Smooth muscle cell (in vitro differentiated cells): Measurements from ENCODE around the gene SERPINA5. TPM values are rescaled to one million over a fixed set of nuclear protein-coding genes. Genes with fewer than 3 reads are reported as not detected.

Experiments used
- DNase-seq: peaks from one replicate; lab custom pipeline; 2025; ENCODE audit not compliant: unreplicated experiment; lab: John Stamatoyannopoulos, UW
- H2AFZ ChIP-seq: fragments of 200-600 bp; sonication (generic); 2 replicates; pipeline ENCODE4 v1.6.0; 2016; ENCODE audit warnings: antibody characterized with exemption, low read depth, mild to moderate bottlenecking
- H3F3A ChIP-seq: fragments of 200-600 bp; sonication (generic); 2 replicates; pipeline ENCODE4 v1.6.0; 2017; ENCODE audit warnings: antibody characterized with exemption, low read depth
- H3K27ac ChIP-seq: fragments of 200-600 bp; sonication (generic); 2 replicates; pipeline ENCODE4 v1.5.1; 2016; ENCODE audit warnings: low read depth, mild to moderate bottlenecking
- H3K27me3 ChIP-seq: fragments of 200-600 bp; sonication (generic); 2 replicates; pipeline ENCODE4 v1.6.1; 2016; ENCODE audit warnings: low read depth, mild to moderate bottlenecking
- H3K36me3 ChIP-seq: fragments of 200-600 bp; sonication (generic); 2 replicates; pipeline ENCODE4 v1.5.1; 2016; ENCODE audit warnings: low read depth
- H3K4me1 ChIP-seq: fragments of 200-600 bp; sonication (generic); 2 replicates; pipeline ENCODE4 v1.5.1; 2016; ENCODE audit warnings: low read depth
- H3K4me2 ChIP-seq: fragments of 200-600 bp; sonication (generic); 2 replicates; pipeline ENCODE4 v1.6.0; 2016; ENCODE audit warnings: mild to moderate bottlenecking
- H3K4me3 ChIP-seq: fragments of 200-600 bp; sonication (generic); 2 replicates; pipeline ENCODE4 v1.5.1; 2016; ENCODE audit warnings: mild to moderate bottlenecking
- H3K79me2 ChIP-seq: fragments of 200-600 bp; sonication (generic); 2 replicates; pipeline ENCODE4 v1.6.0; 2016; ENCODE audit warnings: low read depth, mild to moderate bottlenecking
- H3K9ac ChIP-seq: fragments of 200-600 bp; sonication (generic); 2 replicates; pipeline ENCODE4 v1.6.0; 2016; ENCODE audit warnings: low read depth
- H3K9me3 ChIP-seq: fragments of 200-600 bp; sonication (generic); replicated peaks from 2 replicates; pipeline ENCODE4 v1.5.1; 2016; ENCODE audit warnings: low read depth
- H4K20me1 ChIP-seq: fragments of 200-600 bp; sonication (generic); 2 replicates; pipeline ENCODE4 v1.6.0; 2016; ENCODE audit warnings: low read depth
- CTCF ChIP-seq: fragments of 200-600 bp; sonication (generic); IDR thresholded peaks from 2 replicates; pipeline ENCODE4 v1.5.1; 2017; ENCODE audit warnings: borderline replicate concordance, mild to moderate bottlenecking, antibody characterized with exemption; ENCODE audit not compliant: insufficient read depth, poor library complexity, severe bottlenecking
- WGBS: methylation state at CpG from one replicate; pipeline ENCODE4 v1.1.7; 2016; ENCODE audit warnings: low lambda C conversion rate; 5-methylcytosine and 5-hydroxymethylcytosine counted together
- polyA plus RNA-seq: library from polyadenylated mRNA; unstranded; fragments of >200 nt; fragmentation: Nextera tagmentation; extraction: Ambion mirVana; gene quantifications from 2 replicates; pipeline ENCODE4 v1.2.1, GENCODE V29; 2016
- total RNA-seq: library from RNA; depleted of rRNA; stranded (reverse); fragments of >200 nt; gene quantifications from 2 replicates; pipeline ENCODE4 v1.2.3, GENCODE V29; 2014

Gene SERPINA5
- total and polyA plus RNA-seq, 2 experiments from 2014 or later, result 0.27 to 0.43 TPM

- TF ChIP-seq CTCF, result no peak
- H3F3A ChIP-seq, result no peaks in the 10 kb centered on the region
- H3K27me3 ChIP-seq, result no peaks in the 10 kb centered on the region
- no peaks in the 10 kb centered on the region for H3K36me3 ChIP-seq
- H3K79me2 ChIP-seq, result no peaks in the 10 kb centered on the region
- H3K4me2 ChIP-seq, result no peak overlapping the region
- no peak overlapping the region for H2AFZ ChIP-seq
- H3K4me3 ChIP-seq, result no peak overlapping the region
- H3K9me3 ChIP-seq, result no peaks in the 10 kb centered on the region
- WGBS, result 97% methylated on average over 5 of the region's 5 CpGs
- peaks cover 6% of the 10 kb centered on the region for H3K4me1 ChIP-seq
- no peak for DNase-seq
- H4K20me1 ChIP-seq, result no peaks in the 10 kb centered on the region
- H3K9ac ChIP-seq, result no peak overlapping the region
- H3K27ac ChIP-seq, result no peak overlapping the region
Measured at GRCh38 chr14:94611179-94611578, 30.0 kb downstream of the SERPINA5 start.

GRCh38 chr14:94612174-94612573 lies 30.9 kb downstream of the SERPINA5 start, which contains the start of gene SERPINA3:
SERPINA3 (plus strand) TSS chr14:94612391; CDS start chr14:94614442, 2,051 bp downstream.
- Histone ChIP-seq H3K4me2 (no peak within 1 kb of the TSS), H3K27me3 (no peaks in the 10 kb centered on the region), H4K20me1 (no peaks in the 10 kb centered on the region), H3K36me3 (no peaks in the 10 kb centered on the region), H3K4me1 (peaks cover 6% of the 10 kb centered on the region), H3K9ac (no peak within 1 kb of the TSS), H3K79me2 (no peaks in the 10 kb centered on the region), H3K9me3 (no peaks in the 10 kb centered on the region), H3K27ac (no peak within 1 kb of the TSS), H3K4me3 (no peak within 1 kb of the TSS), H2AFZ (no peak within 1 kb of the TSS), H3F3A (no peaks in the 10 kb centered on the region)
- no peak for DNase-seq
- TF ChIP-seq CTCF, result no peak
- WGBS, result 47% methylated on average over 4 of the region's 4 CpGs

- Histone ChIP-seq H3K36me3 (no peaks in the 10 kb centered on the region), H2AFZ (no peak overlapping the region), H3K79me2 (no peaks in the 10 kb centered on the region), H3F3A (no peaks in the 10 kb centered on the region), H3K27me3 (no peaks in the 10 kb centered on the region), H3K9me3 (peaks cover 3% of the 10 kb centered on the region), H3K4me2 (no peak overlapping the region), H3K4me3 (no peak overlapping the region), H3K4me1 (peaks cover 6% of the 10 kb centered on the region), H3K9ac (no peak overlapping the region), H3K27ac (no peak overlapping the region), H4K20me1 (no peaks in the 10 kb centered on the region)
- no peak for TF ChIP-seq CTCF
- no peak for DNase-seq
- 73% methylated on average over 9 of the region's 9 CpGs for WGBS
Measured at GRCh38 chr14:94612580-94613554, 31.6 kb downstream of the SERPINA5 start.
